ENCODE results near the gene FBXO36.

DNA sequence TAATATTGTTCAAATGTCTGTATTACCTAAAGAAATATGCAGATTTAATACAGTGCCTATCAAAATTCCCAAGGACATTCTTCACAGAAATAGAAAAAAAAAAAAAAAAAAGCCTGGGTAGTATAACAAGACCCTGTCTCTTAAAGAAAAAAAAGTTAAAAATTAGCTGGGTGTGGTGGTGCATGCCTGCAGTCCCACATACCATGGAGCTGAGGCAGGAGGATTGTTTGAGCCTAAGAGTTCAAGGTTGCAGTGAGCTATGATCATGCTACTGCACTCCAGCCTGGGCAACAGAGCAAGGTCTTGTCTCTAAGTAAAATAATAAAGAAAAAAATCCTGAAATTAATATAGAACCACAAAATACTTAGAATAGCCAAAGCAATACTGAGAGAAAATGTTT lies 94.5 kb downstream of the FBXO36 start:
- TF ChIP-seq, protein P1, sequence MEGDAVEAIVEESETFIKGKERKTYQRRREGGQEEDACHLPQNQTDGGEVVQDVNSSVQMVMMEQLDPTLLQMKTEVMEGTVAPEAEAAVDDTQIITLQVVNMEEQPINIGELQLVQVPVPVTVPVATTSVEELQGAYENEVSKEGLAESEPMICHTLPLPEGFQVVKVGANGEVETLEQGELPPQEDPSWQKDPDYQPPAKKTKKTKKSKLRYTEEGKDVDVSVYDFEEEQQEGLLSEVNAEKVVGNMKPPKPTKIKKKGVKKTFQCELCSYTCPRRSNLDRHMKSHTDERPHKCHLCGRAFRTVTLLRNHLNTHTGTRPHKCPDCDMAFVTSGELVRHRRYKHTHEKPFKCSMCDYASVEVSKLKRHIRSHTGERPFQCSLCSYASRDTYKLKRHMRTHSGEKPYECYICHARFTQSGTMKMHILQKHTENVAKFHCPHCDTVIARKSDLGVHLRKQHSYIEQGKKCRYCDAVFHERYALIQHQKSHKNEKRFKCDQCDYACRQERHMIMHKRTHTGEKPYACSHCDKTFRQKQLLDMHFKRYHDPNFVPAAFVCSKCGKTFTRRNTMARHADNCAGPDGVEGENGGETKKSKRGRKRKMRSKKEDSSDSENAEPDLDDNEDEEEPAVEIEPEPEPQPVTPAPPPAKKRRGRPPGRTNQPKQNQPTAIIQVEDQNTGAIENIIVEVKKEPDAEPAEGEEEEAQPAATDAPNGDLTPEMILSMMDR (IDR thresholded peaks at IDR 0.05), result no peak
- TF ChIP-seq POLR2A (IDR thresholded peaks at IDR 0.05), result no peak
